ENCODE measurements around the gene CCNB3.
"Not testable (repeated sequence)": the region's sequence is repeated elsewhere in the genome, so short reads cannot be mapped to it uniquely, and the experiment has no call there.

Gene CCNB3, protein sequence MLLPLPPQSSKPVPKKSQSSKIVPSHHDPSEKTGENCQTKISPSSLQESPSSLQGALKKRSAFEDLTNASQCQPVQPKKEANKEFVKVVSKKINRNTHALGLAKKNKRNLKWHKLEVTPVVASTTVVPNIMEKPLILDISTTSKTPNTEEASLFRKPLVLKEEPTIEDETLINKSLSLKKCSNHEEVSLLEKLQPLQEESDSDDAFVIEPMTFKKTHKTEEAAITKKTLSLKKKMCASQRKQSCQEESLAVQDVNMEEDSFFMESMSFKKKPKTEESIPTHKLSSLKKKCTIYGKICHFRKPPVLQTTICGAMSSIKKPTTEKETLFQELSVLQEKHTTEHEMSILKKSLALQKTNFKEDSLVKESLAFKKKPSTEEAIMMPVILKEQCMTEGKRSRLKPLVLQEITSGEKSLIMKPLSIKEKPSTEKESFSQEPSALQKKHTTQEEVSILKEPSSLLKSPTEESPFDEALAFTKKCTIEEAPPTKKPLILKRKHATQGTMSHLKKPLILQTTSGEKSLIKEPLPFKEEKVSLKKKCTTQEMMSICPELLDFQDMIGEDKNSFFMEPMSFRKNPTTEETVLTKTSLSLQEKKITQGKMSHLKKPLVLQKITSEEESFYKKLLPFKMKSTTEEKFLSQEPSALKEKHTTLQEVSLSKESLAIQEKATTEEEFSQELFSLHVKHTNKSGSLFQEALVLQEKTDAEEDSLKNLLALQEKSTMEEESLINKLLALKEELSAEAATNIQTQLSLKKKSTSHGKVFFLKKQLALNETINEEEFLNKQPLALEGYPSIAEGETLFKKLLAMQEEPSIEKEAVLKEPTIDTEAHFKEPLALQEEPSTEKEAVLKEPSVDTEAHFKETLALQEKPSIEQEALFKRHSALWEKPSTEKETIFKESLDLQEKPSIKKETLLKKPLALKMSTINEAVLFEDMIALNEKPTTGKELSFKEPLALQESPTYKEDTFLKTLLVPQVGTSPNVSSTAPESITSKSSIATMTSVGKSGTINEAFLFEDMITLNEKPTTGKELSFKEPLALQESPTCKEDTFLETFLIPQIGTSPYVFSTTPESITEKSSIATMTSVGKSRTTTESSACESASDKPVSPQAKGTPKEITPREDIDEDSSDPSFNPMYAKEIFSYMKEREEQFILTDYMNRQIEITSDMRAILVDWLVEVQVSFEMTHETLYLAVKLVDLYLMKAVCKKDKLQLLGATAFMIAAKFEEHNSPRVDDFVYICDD (N-terminal part only)

GRCh38 chrX:50204364-50204899 is at the start of gene CCNB3:
Gene CCNB3, plus strand, starts transcription at chrX:50204765. Its CDS starts 80,399 bp downstream, at chrX:50285164.
- DNase-seq (ENCODE audit: low read depth in 2 of 2), result peak; percentile 20 to 30

DNA sequence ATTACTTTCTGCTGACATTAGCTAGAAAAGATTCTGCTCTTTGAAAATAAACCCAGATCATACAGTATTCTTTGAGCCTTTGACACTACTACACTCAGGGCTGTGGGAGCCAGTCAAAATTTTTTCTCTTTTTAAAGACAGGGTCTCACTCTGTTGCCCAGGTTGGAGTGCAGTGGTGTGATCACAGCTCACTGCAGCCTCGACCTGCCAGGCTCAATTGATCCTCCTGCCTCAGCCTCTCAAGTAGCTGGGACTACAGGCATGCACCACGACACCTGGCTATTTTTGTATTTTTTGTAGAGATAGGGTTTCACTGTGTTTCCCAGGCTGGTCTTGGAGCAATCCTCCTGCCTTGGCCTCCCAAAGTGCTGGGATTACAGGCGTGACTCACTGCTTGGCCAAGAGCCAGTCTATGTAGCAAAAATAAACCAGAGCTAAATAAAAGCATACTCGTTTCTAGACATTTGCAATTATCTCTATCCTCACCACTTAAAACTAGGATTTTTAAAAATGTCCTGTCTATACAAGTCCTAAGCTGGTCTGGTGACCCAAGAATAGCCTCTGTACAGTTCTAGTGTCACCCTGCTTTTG is 46.9 kb upstream of the CCNB3 start:
- DNase-seq (ENCODE audit: low read depth in 2 of 2), result no peak

DNA sequence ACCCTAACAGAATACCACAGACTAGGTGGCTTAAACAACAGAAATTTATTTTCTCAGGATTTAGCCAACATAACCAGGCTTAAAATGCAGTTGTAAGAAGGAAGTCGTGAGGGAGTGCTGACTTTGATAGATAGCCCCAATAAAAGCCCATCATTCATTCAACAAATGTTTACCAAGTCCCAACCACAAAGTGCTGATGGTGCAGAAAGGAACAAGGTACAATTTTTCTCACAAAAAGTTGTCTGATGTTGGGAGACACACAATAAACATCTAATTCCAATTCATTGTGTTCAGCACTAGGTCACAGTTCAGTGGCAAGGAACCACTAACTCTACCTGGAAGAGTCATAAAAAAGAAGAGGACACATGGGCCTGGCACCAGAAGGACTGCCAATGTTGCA is 46.0 kb upstream of the CCNB3 start:
- DNase-seq (ENCODE audit: low read depth in 2 of 2), result no peak

GRCh38 chrX:50161127-50161526 is 43.4 kb upstream of the CCNB3 start:
- no peak for DNase-seq (ENCODE audit: low read depth in 2 of 2)

GRCh38 chrX:50165727-50166126 is 38.8 kb upstream of the CCNB3 start:
- no peak for DNase-seq (ENCODE audit: low read depth in 2 of 2)

GRCh38 chrX:50167366-50167765 is 37.2 kb upstream of the CCNB3 start:
- DNase-seq (ENCODE audit: low read depth in 2 of 2), result no peak

DNA sequence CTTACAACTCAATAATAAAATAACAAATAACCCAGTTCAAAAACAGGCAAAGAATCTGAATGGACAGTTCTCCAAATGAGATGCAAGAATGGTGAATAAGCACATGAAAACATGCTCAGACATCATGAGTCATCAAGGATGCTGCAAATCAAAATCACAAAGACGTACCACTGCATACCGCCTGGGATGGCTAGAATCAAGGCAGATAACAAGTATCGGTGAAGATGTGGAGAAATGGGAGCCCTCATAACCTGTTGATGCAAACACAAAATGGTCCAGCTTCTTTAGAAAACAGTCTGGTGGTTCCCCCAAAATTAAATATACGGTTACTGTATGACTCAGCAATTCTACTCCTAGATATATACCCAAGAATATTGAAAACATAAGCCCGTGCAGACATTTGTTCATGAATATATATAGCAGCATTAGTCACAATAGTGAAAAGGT is 36.3 kb upstream of the CCNB3 start:
- no peak for DNase-seq (ENCODE audit: low read depth in 2 of 2)

GRCh38 chrX:50169717-50170116 is 34.8 kb upstream of the CCNB3 start:
- no peak for DNase-seq (ENCODE audit: low read depth in 2 of 2)

- no peak for DNase-seq (ENCODE audit: low read depth in 2 of 2)
Observed at GRCh38 chrX:50180073-50180940, 24.3 kb upstream of the CCNB3 start.

GRCh38 chrX:50183891-50184290 is 20.7 kb upstream of the CCNB3 start:
- no peak for DNase-seq (ENCODE audit: low read depth in 2 of 2)

- no peak for DNase-seq (ENCODE audit: low read depth in 2 of 2)
Observed at GRCh38 chrX:50188859-50189600, 15.5 kb upstream of the CCNB3 start.

DNA sequence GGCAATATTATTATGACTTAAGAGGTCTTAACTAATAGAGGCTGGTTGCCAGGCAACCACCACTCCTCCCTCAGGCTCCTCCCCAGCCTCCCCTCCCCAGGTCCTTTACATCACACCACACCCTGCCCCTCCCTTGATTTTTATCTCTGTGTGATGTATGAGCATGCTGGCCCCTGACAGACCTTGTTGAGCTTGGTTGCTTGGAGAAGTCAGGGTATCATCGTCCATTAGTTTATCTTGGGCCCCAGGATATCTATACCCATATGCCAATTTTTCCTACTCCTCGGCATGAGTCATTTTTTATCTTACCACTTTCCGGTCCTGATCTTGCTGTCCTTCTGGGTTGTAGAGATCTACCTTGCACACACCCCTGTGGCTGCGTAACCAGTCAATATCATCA is 6.2 kb upstream of the CCNB3 start:
- no peak for DNase-seq (ENCODE audit: low read depth in 2 of 2)

GRCh38 chrX:50200907-50201306 is 3.7 kb upstream of the CCNB3 start, which contains the start of gene AKAP4:
Gene AKAP4, minus strand, starts transcription at chrX:50201007. Its CDS starts 118 bp downstream, at chrX:50200889.
- DNase-seq (ENCODE audit: low read depth in 2 of 2), result no peak

DNA sequence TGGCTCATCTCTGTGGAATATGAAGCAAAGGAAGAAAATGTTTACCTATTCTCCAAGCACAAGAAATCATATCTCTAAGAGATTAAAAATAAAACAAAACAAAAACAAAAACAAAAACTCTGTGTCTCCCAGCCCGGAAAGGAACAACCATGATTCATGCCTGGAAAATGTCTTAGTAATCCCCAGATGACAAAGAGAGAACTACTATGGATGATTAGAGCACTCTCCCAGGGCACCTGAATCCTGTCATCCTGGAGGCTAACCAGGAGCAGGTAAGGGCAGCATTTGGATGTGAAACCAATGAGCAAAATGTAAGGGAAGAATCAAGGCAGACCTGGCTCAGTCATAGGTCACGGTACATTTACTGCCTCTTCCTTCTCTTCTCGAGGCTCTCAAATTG is 2.0 kb upstream of the CCNB3 start:
- no peak for DNase-seq (ENCODE audit: low read depth in 2 of 2)

GRCh38 chrX:50206753-50207152 is 2.2 kb downstream of the CCNB3 start:
- DNase-seq (ENCODE audit: low read depth in 2 of 2), result no peak

GRCh38 chrX:50211510-50211909 is 6.9 kb downstream of the CCNB3 start:
- no peak for DNase-seq (ENCODE audit: low read depth in 2 of 2)

DNA sequence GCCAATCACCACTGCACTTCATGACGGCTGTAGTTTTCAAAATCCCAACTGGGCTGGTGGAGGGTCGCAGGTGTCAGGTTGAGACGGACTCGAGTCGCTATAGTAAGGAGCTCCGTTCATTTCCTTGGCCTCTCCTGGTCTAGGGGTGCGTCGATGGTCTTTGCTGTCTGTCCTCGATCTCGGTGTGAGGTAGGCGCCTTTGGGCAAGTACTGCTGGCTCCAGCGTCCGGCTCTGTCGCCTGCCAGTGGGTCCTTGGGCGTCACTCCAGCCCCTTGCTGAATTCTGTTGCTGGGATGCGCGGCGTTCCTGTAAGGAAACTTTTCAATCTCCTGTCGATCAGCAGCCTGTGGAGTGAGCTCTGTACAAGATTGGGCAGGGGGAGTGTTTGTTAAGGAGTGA is 76.7 kb downstream of the CCNB3 start:
- no peak for DNase-seq (ENCODE audit: low read depth in 2 of 2)

DNA sequence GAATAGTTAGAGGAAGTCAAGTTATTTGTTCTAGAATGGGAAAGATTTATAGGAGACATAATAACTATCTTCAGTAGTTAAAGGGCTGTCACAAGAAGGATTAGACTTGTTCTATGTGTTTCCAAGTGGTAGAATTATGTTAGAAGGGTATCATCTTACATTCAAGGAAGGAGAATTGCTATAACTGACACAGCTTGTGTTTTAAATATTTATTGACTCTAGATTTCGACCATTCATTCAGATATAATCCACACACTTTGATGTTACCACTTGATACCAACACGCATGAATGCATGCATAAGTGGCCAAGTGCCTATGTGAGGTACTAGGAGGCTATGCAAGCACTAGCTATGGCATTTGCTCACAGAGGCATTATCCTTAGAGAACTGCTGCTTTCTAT is 122.7 kb downstream of the CCNB3 start:
- DNase-seq (ENCODE audit: low read depth in 2 of 2), result no peak

DNA sequence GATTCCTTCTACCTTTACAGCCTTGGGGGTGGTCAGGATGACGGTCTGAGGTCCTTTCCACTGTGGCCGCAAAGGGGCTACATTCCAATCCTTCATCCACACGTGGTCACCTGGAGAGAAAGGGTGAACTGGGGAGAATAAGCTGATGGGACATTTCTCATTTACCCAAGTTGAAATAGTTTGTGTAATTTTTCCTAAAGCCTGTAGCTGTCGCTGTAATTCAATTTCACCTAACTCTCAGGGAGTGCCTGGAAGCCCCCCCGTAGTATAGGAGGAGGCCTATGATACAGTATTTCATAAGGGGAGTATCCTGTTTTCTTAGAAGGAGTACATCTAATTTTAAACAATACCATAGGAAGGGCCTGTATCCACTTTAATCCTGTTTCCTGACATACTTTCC is 128.1 kb downstream of the CCNB3 start:
- not testable (repeated sequence) for DNase-seq (ENCODE audit: low read depth in 2 of 2)

DNA sequence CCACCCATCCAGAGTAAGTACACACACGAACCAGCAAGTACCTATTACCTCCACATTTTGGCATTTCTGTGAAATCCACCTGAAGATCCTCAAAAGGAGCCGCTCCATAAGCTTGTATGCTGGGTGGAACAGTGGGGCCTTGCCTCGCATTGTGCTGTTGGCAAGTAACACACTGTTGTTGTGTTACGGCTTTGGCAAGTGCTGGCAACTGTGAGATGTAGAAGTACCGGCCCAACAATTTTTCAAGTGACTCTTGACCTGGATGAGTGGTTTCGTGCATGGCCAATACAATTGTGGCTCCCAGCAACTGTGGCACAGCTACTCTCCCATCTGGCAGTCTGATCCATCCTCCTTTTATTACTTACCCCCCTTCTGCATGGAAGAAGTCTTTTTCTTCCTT is 128.7 kb downstream of the CCNB3 start:
- no peak for DNase-seq (ENCODE audit: low read depth in 2 of 2)

All from stimulated activated CD4-positive, alpha-beta T cell treated with anti-CD3 and anti-CD28 coated beads, Interleukin-1b, Interleukin-23, amount 100 ng/mL, for 1 hour (primary cell).